ENCODE measurements around the gene TMC6. TPM values are rescaled to one million over a fixed set of nuclear protein-coding genes. Genes with fewer than 3 reads are reported as not detected.

Gene TMC6
- total and polyA plus RNA-seq, 2 experiments from 2014 or later: 50.0 to 72.2 TPM

DNA sequence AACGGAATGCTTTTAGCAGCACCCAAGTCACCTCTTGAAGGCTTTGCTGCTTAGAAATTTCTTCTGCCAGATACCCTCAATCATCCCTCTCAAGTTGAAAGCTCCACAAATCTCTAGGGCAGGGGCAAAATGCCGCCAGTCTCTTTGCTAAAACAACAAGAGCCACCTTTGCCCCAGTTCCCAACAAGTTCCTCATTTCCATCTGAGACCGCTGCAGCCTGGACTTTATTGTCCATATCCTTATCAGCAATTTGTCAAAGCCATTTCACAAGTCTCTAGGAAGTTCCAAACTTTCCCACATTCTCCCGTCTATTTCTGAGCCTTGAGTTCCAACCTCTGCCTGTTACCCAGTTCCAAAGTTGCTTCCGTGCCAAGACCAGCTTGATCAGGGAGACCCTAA, 27.4 kb downstream of the TMC6 start:
- TF ChIP-seq EZH2phosphoT487 (IDR thresholded peaks at IDR 0.05; ENCODE audit: unreplicated experiment) (no peak), NANOG (IDR thresholded peaks at IDR 0.05; ENCODE audit: borderline replicate concordance) (no peak), STAT1 (IDR thresholded peaks at IDR 0.05; ENCODE audit: unreplicated experiment) (no peak), CREB1 (CRISPR knock-in tag; IDR thresholded peaks at IDR 0.05; ENCODE audit: low read depth) (no peak), ZNF114 (CRISPR knock-in tag; IDR thresholded peaks at IDR 0.05) (no peak), ETS1 (IDR thresholded peaks at IDR 0.05) (no peak), ZNF331 (CRISPR knock-in tag; IDR thresholded peaks at IDR 0.05; ENCODE audit: low read depth) (no peak), CTCF (conservative IDR thresholded peaks at IDR 0.05; ENCODE audit: low read depth in 2 of 2) (no peak), ZNF462 (CRISPR knock-in tag; IDR thresholded peaks at IDR 0.05) (no peak), REST (IDR thresholded peaks at IDR 0.05; ENCODE audit: unreplicated experiment) (no peak), JUNB (IDR thresholded peaks at IDR 0.05; ENCODE audit: unreplicated experiment) (no peak), POLR2AphosphoS5 (IDR thresholded peaks at IDR 0.05; ENCODE audit: low read depth) (no peak)
- Histone ChIP-seq H2AFZ (no peak overlapping the region), H3K79me2 (replicated peaks; ENCODE audit: insufficient read depth) (no peaks in the 10 kb centered on the region), H3K27me3 (ENCODE audit: insufficient read depth) (no peaks in the 10 kb centered on the region), H3K36me3 (ENCODE audit: insufficient read depth) (peaks cover 42% of the 10 kb centered on the region), H4K20me1 (replicated peaks; ENCODE audit: insufficient read depth) (no peaks in the 10 kb centered on the region; the same call in 1 of the 2 replicates), H3K4me2 (no peak overlapping the region), H3K9me2 (ENCODE audit: insufficient read depth) (no peaks in the 10 kb centered on the region), H3K27ac (ENCODE audit: low read depth) (no peak overlapping the region), H3K4me3 (no peak overlapping the region), H3K4me1 (ENCODE audit: insufficient read depth) (peaks cover 11% of the 10 kb centered on the region), H3F3A (replicated peaks; ENCODE audit: low read depth) (no peaks in the 10 kb centered on the region)
- H3K9me3 Mint-ChIP-seq: peaks cover 31% of the 10 kb centered on the region
- H3K4me1 Mint-ChIP-seq: peaks cover 3% of the 10 kb centered on the region; the same call in 2 of the 3 replicates
- no peak overlapping the region for H3K27ac Mint-ChIP-seq
- peaks cover 10% of the 10 kb centered on the region for H3K27me3 Mint-ChIP-seq (ENCODE audit: insufficient read depth, low read depth, poor library complexity)
- ATAC-seq (no peak), DNase-seq (ENCODE audit: low spot score) (no peak)
- H3K36me3 Mint-ChIP-seq (ENCODE audit: low read depth): peaks cover 81% of the 10 kb centered on the region
- H3K4me3 Mint-ChIP-seq: no peak overlapping the region
